ENCODE data around the gene CNTD1.
A peak's percentile ranks its signal among the peaks of the same experiment; 100 is the strongest.

CNTD1 gene

DNA sequence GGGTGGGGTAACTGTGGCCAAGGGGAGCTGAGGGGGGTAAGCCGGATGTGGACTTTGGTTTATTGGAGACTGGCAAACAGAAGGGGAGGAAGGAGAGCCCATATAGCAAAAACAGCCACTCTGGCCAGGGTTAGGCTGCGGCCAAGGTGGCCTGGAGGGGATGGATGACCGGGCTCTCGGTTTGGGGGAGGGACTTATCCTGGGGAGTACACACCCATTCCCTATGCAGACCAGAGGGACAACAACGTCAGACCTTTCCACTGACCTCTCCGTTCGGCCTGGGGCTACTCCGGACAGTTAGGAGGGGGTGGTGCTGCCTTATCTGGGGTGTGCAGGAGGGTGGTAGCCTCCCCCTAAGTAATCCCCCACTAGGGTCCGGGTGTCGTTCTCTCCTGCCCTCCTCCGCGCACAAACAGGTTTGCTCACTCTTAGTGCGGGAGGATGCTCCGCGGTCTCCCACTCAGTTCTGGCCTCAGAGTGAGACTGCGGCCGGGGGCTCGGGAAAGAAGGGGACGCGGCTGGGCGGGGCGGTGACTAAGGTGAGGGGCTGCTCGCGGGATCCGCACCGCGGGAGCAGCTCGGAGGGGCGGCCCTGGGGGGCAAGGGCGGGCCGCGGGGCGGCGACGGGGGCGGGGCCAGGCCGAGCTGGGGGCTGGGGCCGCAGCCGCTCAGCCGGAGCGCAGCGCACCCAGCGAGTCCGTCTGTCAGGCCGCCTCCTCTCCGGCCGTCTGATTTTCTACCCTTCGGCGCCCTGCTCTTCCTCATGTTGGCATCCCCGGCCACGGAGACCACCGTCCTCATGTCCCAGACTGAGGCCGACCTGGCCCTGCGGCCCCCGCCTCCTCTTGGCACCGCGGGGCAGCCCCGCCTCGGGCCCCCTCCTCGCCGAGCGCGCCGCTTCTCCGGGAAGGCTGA lies 18.5 kb upstream of the CNTD1 start, which contains the start of gene WNK4:
TSS of gene WNK4 (plus strand) at position 675 of the 915 bp plus-strand sequence. CDS start at position 764, 89 bp downstream.
- DNase-seq, result no peak

- DNase-seq, result no peak
These were observed 17.6 kb upstream of the CNTD1 start for GRCh38 chr17:42780851-42781638.

GRCh38 chr17:42781639-42782165 lies 17.0 kb upstream of the CNTD1 start:
- DNase-seq, result no peak

- no peak for DNase-seq
These were observed 16.2 kb upstream of the CNTD1 start for GRCh38 chr17:42782166-42783061.

GRCh38 chr17:42783062-42783790 lies 15.4 kb upstream of the CNTD1 start:
- no peak for DNase-seq

GRCh38 chr17:42783791-42784138 lies 14.9 kb upstream of the CNTD1 start:
- no peak for DNase-seq

- no peak for DNase-seq
These were observed 14.3 kb upstream of the CNTD1 start for GRCh38 chr17:42784409-42784808.

DNA sequence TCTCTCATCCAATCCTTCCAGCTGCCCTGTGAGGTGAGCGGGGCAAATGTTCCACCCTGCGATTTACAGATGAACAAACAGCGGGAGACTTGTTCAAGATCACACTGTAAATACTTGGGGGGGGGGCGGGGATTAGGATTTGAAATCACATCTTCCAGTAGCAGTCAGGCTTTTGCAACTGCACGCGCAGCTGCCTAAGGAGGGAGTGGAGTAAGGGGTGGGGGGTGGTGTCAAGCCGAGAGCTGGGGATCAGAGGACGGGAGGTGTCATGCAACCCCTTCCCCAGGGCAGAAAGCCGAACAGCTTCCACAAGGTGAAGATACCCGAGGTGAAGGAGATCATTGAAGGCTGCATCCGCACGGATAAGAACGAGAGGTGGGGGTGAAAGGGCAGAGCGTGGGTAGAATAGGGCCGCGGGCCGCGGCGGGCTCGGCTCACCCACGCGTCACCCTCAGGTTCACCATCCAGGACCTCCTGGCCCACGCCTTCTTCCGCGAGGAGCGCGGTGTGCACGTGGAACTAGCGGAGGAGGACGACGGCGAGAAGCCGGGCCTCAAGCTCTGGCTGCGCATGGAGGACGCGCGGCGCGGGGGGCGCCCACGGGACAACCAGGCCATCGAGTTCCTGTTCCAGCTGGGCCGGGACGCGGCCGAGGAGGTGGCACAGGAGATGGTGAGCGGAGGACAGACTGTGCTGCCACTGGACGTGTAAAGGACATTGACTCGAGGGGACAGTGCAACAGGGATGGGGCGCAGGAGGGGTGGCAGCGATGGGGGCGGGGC lies 13.7 kb upstream of the CNTD1 start:
- DNase-seq, result no peak

- DNase-seq, result no peak
These were observed 11.4 kb upstream of the CNTD1 start for GRCh38 chr17:42787266-42787665.

DNA sequence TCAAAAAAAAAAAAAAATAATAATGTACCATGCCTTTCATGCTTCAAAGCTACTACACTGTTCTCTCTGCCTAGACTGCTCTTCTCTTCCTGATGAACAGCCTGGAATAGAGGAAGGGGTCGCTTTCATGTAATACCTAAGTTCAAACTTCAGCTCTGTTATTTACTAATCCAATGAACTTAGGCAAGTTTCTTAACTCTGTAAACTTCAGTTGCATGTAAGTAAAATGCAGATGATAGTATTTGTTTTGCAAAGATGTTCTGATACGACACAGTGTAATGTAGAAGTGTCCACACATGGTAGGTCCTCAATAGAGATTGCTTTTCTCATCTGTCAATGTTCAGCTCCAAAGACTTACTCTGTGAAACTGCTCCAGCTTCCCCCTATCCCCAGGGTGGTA lies 6.7 kb upstream of the CNTD1 start:
- DNase-seq, result no peak

- DNase-seq, result no peak
These were observed 6.1 kb upstream of the CNTD1 start for GRCh38 chr17:42792545-42792944.

- DNase-seq, result no peak
These were observed 3.6 kb upstream of the CNTD1 start for GRCh38 chr17:42795061-42795460.

DNA sequence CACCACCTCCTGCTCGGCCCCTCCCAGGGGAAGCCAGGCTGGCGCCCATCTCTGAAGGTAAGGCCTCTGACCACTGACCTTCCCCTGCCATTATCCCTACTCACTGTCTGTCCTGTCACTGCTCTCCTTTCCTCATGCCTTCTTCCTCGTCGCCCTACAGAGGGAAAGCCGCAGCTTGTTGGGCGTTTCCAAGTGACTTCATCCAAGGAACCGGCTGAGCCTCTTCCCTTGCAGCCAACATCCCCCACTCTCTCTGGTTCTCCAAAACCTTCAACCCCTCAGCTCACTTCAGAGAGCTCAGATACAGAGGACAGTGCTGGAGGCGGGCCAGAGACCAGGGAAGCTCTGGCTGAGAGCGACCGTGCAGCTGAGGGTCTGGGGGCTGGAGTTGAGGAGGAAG lies 3.2 kb upstream of the CNTD1 start:
- no peak for DNase-seq

DNA sequence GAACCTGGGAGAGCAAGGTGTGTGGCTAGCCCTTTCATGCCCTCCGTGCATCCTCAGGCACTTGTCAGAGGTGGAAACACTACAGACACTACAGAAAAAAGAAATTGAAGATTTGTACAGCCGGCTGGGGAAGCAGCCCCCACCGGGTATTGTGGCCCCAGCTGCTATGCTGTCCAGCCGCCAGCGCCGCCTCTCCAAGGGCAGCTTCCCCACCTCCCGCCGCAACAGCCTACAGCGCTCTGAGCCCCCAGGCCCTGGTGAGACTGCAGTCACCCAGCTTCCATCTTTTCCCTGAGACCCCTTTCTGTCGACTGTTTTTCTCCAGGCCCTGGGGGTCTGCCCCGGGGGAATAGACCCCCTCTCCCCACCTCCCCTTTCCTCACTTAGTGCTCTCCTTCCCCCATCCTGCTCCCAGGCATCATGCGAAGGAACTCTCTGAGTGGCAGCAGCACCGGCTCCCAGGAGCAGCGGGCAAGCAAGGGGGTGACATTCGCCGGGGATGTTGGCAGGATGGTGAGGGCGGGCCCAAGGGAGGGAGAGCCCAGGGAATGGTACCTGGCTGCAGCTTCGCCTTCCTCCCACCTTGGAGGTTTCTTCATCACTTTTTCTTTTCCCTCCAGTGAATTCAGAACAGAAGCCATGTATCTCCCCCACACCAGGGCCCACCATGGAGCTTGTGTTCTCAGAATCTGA lies 2.4 kb upstream of the CNTD1 start:
- DNase-seq, result no peak

GRCh38 chr17:42797067-42798007 lies 1.3 kb upstream of the CNTD1 start:
- no peak for DNase-seq

- no peak for DNase-seq
These were observed 664 bp upstream of the CNTD1 start for GRCh38 chr17:42798011-42798382.

DNA sequence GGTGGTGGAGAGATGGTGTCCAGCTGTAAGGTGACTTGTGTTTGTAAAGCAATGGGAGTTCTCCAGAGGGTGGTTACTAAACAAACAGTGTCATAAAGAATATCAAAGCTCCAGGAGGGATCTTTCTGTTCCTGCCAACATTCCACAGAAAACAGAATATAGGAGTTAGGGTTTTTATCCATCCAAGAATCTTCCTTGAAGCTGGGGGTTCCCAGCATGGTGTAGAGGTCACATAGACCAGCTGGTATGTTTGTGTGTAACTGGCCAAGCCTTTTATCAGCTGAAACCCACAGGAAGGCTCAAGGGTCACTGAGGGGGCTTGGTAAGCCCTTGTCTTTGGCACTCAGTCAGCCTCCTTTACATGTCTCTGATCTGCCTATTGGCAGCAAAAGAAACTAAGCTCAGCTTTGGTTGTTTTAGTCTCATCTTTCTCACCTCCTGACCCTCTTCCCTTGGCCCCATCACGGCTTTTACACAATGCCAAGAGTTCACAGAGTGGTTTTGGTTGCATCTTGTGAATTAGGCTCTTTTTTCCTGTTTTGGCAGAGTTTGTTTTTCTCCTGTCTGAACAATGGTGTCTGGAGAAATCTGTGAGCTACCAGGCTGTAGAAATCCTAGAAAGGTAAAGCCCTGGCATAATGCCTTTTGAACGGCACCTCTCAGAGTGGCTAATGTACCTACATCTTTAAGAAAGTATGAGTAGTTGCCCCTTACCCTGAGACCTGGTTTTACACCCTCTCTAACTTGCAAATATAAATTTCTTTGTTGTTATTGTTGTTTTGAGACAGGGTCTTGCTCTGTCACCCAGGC lies 4.6 kb downstream of the CNTD1 start:
- DNase-seq, result no peak

- DNase-seq, result peak; percentile 39
These were observed 6.3 kb downstream of the CNTD1 start for GRCh38 chr17:42804918-42805367.
